Left ventricle myocardium superior (tissue), 1 donor: ENCODE measurements around the gene TMEM222. TPM values are rescaled to one million over a fixed set of nuclear protein-coding genes. Genes with fewer than 3 reads are reported as not detected.

Experiments
- ATAC-seq: fragments of 200-7000 bp; cut with Tn5 transposase; one replicate; pipeline ENCODE4 v1.9.1; 2020; ENCODE audit warnings: mild to moderate bottlenecking, moderate library complexity
- DNase-seq: peaks from one replicate; pipeline ENCODE4 v3.0.0-alpha.2; 2020
- intact Hi-C: fragments of 100-400 bp; cut with micrococcal nuclease; formaldehyde crosslinking; loops from one replicate; pipeline ENCODE4 v1.11.0; 2022
- total RNA-seq: library from RNA; stranded (reverse); fragmentation: NEBNext Ultra II Directional; extraction: Animal tissue kit (Norgen Biotek cat#: 25700); gene quantifications from one replicate; pipeline ENCODE4 v1.2.1, GENCODE V29; 2021
- donor health status: DM: no; HTN: yes; CAD: no; lungs with severe emphysema.

Gene TMEM222
- total RNA-seq, 1 donor from 2014 or later = 19.9 TPM

DNA sequence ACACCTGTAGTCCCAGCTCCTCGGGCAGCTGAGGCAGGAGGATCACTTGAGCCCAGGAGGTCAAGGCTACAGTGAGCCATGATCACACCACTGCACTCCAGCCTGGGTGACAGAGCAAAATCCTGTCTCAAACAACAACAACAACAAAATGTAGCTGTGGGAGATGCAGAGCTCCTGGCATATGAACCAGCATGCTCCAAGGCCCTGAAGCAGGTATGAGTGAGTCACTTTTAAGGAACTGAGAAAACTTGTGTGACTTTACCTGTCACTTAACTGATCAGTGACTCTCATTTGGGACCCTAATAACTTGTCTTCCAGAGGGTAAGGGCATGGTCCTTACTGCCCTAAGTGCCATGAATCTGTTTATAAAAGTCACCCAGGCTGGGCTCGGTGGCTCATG, 19.4 kb upstream of the TMEM222 start:
- DNase-seq (no peak), ATAC-seq (no peak)
- intact Hi-C loops = loop anchor here (5.0 kb wide), 2 partner anchors 95 to 305 kb away; no protein-coding TSS in a partner anchor

GRCh38 chr1:27303509-27303908, 18.5 kb upstream of the TMEM222 start:
- ATAC-seq (no peak), DNase-seq (no peak)
- intact Hi-C loops = loop anchor here (5.0 kb wide), 2 partner anchors 94 to 304 kb away; no protein-coding TSS in a partner anchor

DNA sequence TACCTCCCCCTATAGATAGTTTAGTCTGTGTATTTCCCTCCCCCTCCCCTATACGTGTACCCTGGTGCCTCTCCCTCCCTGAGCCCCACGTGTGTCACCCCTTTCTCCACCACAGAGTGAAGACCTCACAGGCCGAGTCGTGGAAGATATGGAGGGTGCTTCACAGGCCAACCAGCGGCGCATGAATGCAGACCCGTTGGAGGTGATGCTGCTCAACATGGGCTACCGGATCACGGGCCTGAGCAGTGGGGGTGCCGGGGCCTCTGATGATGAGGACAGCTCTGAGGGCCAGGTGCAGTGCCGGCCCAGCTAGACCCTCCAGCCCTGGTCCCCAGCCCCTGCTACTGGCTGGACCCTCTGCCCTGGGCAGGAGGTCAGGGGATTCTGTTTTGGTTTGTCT, 15.9 kb upstream of the TMEM222 start:
- ATAC-seq (no peak), DNase-seq (no peak)
- intact Hi-C loops = no loop called here

- no peak for ATAC-seq
- no peak for DNase-seq
- intact Hi-C loops = no loop called here
Observed at GRCh38 chr1:27306892-27307761, 14.8 kb upstream of the TMEM222 start.

GRCh38 chr1:27307874-27308598, 13.9 kb upstream of the TMEM222 start:
- intact Hi-C loops = no loop called here
- ATAC-seq (no peak), DNase-seq (no peak)

GRCh38 chr1:27314169-27314568, 7.8 kb upstream of the TMEM222 start:
- intact Hi-C loops = no loop called here
- ATAC-seq (no peak), DNase-seq (no peak)

DNA sequence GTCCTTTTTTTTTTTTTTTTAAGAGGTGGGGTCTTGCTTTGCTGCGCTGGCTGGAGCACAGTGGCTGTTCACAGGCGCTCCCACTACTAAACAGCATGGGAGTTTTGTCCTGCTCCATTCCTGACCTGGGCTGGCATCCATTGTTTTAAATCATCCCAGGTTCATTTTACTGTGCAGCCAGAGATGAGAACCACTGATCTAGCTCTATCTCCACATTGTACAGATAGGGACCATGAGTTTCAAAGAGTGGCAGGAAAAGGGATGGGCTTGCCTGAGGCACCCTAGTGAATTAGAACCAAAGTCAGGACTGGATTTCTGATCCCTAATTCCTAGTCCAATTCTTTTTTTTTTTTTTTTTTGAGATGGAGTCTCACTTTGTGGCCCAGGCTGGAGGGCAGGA, 7.2 kb upstream of the TMEM222 start:
- ATAC-seq (no peak), DNase-seq (no peak)
- intact Hi-C loops = no loop called here

- intact Hi-C loops = no loop called here
- ATAC-seq = no peak
- DNase-seq = no peak
Observed at GRCh38 chr1:27316860-27317259, 5.1 kb upstream of the TMEM222 start.

GRCh38 chr1:27318136-27318535, 3.8 kb upstream of the TMEM222 start:
- ATAC-seq (no peak), DNase-seq (no peak)
- intact Hi-C loops = no loop called here

DNA sequence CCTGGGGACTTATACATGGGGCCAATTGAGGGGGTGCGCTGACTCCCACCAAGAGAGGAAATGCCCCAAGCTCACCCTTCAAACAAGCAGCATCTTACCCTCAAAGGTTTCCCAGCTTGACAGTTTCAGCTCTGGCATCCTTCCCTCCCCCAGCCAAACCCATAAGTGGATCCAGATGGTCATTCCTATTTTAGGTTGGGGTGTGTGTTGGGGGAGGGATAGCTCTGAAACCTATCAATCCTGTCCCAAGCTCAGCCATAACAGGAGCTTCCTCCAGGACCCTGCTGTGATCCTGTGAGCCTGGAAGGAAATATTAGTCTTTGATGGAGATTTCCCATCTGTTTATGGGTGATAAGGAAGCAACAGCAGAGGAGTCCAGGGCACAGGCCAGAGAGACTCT, 3.4 kb upstream of the TMEM222 start:
- ATAC-seq = no peak
- no peak for DNase-seq
- intact Hi-C loops = no loop called here

DNA sequence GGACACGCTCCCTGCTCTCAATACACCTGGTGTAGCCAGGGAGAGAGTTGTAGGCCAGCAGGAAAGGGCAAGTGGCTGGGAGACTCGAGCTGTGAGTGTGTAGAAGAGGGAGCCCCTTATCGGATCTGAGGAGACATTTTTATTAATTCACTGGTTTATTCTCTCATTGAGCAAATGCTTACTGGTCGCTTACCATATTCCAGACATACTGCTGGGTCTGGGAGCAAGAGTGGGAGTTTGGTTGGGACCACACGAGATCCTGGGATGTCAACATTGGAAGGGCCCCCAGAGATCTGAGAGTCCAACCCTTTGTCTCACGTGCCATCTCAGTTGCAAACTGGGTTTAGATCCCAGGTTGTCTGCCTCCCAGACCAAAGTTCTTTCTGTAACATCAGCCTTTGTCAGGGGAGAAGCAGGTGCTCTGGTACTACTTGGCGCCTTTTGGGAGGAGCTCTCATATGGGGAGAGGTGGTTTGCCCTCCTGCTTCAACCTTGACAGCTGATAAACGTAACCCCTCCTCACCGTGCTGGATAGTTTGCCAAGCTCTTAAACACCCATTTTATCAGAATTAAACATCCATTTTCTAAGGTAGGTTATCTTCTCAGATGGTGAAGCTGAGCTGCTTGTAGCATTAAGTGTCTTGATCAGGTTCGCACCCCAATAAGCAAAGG, 742 bp downstream of the TMEM222 start:
- DNase-seq (no peak), ATAC-seq (no peak)
- intact Hi-C loops = no loop called here

GRCh38 chr1:27325286-27325685, 3.3 kb downstream of the TMEM222 start:
- intact Hi-C loops = no loop called here
- DNase-seq (peak; percentile 17), ATAC-seq (no peak)

DNA sequence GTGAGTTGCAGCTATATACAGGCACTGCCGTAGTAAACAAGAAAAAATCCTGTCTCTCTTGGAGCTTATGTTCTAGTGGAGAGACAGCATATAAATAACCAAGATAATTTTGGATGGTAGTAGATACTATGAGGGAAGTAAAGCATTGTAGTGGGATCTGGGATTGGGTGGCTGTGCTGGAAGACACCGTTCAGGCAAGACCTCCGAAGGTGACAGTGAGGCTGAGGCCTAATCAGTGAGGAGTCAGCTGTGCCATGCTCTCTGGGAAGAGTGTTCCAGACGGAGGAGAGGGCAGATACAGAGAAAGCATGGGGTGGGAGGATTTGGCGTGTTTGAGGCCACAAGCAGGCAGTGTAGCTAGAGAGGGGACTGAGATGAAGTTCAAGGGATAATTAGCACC, 6.0 kb downstream of the TMEM222 start:
- DNase-seq = peak; percentile 4
- no peak for ATAC-seq
- intact Hi-C loops = no loop called here

GRCh38 chr1:27330786-27331185, 8.8 kb downstream of the TMEM222 start:
- ATAC-seq = no peak

DNA sequence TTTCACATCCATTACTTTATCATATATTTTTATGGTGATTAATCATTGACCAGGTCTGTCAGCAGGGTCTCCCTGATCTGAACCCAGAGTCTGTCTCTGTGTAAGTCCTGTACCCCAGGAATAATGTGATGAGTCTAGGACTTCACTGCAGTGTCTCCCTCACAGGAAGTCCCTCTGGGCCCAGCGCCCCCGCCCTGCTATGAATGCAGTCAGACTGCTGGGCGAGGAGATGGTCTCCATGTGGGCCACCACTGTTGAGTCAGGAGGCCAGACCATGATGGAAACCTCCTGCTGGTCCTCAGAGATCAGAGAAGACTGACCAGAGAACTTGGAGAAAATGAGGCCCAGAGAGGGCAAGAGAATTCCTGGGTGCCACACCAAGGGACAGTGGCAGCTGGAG, 9.5 kb downstream of the TMEM222 start:
- intact Hi-C loops = no loop called here
- peak; percentile 19 for DNase-seq
- no peak for ATAC-seq

More at GRCh38 chr1:27330786-27331185, 8.8 kb downstream of the TMEM222 start:
- DNase-seq = peak; percentile 7
- intact Hi-C loops = no loop called here

- peak; percentile 43 for DNase-seq
- peak; percentile 72 for ATAC-seq
- intact Hi-C loops = no loop called here
Observed at GRCh38 chr1:27331922-27332321, 10.0 kb downstream of the TMEM222 start.

DNA sequence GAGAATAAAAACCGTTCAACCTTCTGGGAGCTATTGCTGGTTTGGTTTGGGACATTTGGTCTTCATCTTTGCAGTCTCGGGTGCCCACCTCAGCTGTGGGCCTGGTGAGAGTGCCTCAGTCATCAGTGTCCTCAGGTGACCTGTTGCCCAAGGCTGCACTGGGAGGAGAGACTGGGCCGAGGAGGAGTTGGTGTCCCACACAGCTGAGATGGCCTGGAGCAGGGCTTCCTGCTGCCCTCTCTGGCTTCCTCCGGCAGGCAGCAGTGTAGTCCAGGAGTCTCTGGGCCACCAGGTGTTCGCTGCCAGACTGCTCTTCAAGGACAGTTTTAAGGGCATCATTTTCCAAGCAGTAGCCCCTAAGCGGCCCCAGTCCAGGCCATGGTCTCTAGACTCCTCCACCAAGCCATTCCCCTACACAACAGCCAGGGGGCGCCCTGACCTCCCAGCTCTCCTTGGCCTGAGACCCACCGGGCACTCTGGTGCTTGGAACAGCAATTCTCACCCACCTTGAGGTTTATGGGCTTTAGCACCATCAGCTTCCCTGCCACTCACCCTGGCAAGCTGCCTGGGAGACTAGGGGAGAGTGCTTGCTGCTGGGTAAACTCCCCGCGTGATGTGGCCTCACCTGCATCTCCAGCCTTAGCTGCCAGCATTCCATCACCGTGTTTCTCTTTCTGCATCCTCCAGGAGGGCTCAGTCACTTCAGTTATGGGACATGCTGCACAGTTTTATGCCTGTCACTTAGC, 10.7 kb downstream of the TMEM222 start:
- intact Hi-C loops = no loop called here
- peak; percentile 57 for ATAC-seq
- peak; percentile 62 for DNase-seq

GRCh38 chr1:27333717-27334279, 11.8 kb downstream of the TMEM222 start:
- ATAC-seq = no peak
- intact Hi-C loops = no loop called here
- DNase-seq = peak; percentile 16
